HEK293T (cell line): Measurements from ENCODE around the gene ZNF141.

ENCODE experiments used
- FOXM1 ChIP-seq: fragments of 450-650 bp; IDR thresholded peaks from 2 replicates; pipeline ENCODE4 v1.6.1; 2017; ENCODE audit warnings: mild to moderate bottlenecking, borderline replicate concordance
- HDGF ChIP-seq: fragments of 450-650 bp; IDR thresholded peaks from 2 replicates; pipeline ENCODE4 v1.6.1; 2017; ENCODE audit warnings: antibody characterized with exemption, borderline replicate concordance
- LEF1 ChIP-seq: fragments of 450-650 bp; IDR thresholded peaks from 2 replicates; pipeline ENCODE4 v1.6.1; 2017; ENCODE audit warnings: mild to moderate bottlenecking, borderline replicate concordance
- SP1 ChIP-seq: fragments of 450-650 bp; IDR thresholded peaks from 2 replicates; pipeline ENCODE4 v1.6.1; 2017
- TARDBP ChIP-seq: fragments of 450-650 bp; IDR thresholded peaks from 2 replicates; pipeline ENCODE4 v1.6.1; 2016

- TF ChIP-seq TARDBP (no peak), FOXM1 (no peak), SP1 (no peak), LEF1 (no peak), HDGF (no peak)
Observed at GRCh38 chr4:294732-295131, 42.9 kb upstream of the ZNF141 start.
